ENCODE results near the gene NDUFB1.

DNA sequence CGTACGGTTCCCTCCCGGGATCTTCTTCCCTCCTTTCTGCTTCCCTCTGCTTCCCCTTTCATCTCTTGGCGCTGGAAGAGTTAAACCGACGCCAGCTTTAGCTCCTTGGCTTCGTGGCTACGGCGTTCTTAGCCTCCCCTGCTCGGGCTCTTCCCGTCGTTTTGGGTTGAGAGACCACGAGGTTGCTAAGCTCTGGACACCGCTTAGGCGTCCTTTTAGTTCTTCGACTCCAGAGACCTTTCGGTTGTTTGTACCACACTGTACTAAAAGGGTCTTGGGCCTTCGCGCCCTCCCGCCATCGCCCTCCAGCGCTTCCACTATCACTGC, 808 bp upstream of the NDUFB1 start:
- TF ChIP-seq MEIS1 (CRISPR knock-in tag; IDR thresholded peaks at IDR 0.05; ENCODE audit: borderline replicate concordance), result no peak
- no peak for TF ChIP-seq HCFC1 (IDR thresholded peaks at IDR 0.05; ENCODE audit: low read depth, low read length)
- no peak for TF ChIP-seq POLR2A (IDR thresholded peaks at IDR 0.05; ENCODE audit: insufficient read depth in 1 of 2, low read depth in 2 of 2, low read length in 2 of 2)
- TF ChIP-seq CHD2 (IDR thresholded peaks at IDR 0.05; ENCODE audit: low read depth, low read length), result no peak
- TF ChIP-seq SRF (IDR thresholded peaks at IDR 0.05; ENCODE audit: low read depth, low read length), result no peak
- no peak for TF ChIP-seq ZBTB21 (CRISPR knock-in tag; IDR thresholded peaks at IDR 0.05)
- TF ChIP-seq, protein P1, sequence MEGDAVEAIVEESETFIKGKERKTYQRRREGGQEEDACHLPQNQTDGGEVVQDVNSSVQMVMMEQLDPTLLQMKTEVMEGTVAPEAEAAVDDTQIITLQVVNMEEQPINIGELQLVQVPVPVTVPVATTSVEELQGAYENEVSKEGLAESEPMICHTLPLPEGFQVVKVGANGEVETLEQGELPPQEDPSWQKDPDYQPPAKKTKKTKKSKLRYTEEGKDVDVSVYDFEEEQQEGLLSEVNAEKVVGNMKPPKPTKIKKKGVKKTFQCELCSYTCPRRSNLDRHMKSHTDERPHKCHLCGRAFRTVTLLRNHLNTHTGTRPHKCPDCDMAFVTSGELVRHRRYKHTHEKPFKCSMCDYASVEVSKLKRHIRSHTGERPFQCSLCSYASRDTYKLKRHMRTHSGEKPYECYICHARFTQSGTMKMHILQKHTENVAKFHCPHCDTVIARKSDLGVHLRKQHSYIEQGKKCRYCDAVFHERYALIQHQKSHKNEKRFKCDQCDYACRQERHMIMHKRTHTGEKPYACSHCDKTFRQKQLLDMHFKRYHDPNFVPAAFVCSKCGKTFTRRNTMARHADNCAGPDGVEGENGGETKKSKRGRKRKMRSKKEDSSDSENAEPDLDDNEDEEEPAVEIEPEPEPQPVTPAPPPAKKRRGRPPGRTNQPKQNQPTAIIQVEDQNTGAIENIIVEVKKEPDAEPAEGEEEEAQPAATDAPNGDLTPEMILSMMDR (CRISPR knock-in tag; IDR thresholded peaks at IDR 0.05), result no peak

Data from HepG2 (cell line).